Neural progenitor cell (in vitro differentiated cells): ENCODE results near the gene ZDHHC8. TPM values are rescaled to one million over a fixed set of nuclear protein-coding genes. Genes with fewer than 3 reads are reported as not detected.
A peak's percentile ranks its signal among the peaks of the same experiment; 100 is the strongest.

ENCODE experiments used
- DNase-seq: peaks from one replicate; pipeline ENCODE4 v3.0.0-alpha.2; 2016; ENCODE audit warnings: low spot score
- H2AFZ ChIP-seq: fragments of 200-600 bp; sonication (generic); replicated peaks from 2 replicates; pipeline ENCODE4 v1.6.1; 2016; ENCODE audit warnings: antibody characterized with exemption
- H3F3A ChIP-seq: fragments of 200-600 bp; sonication (generic); 2 replicates; pipeline ENCODE4 v1.6.1; 2016; ENCODE audit warnings: antibody characterized with exemption, low read depth
- H3K27ac ChIP-seq: fragments of 200-600 bp; sonication (generic); 2 replicates; pipeline ENCODE4 v1.5.1; 2016; ENCODE audit warnings: mild to moderate bottlenecking
- H3K27me3 ChIP-seq: fragments of 200-600 bp; sonication (generic); 2 replicates; pipeline ENCODE4 v1.6.1; 2016; ENCODE audit warnings: mild to moderate bottlenecking, moderate library complexity
- H3K36me3 ChIP-seq: fragments of 200-600 bp; sonication (generic); 2 replicates; pipeline ENCODE4 v1.5.1; 2016
- H3K4me1 ChIP-seq: fragments of 200-600 bp; sonication (generic); 2 replicates; pipeline ENCODE4 v1.6.1; 2016; ENCODE audit warnings: mixed run types
- H3K4me2 ChIP-seq: fragments of 200-600 bp; sonication (generic); 2 replicates; pipeline ENCODE4 v1.6.1; 2016
- H3K4me3 ChIP-seq: fragments of 200-600 bp; sonication (generic); 2 replicates; pipeline ENCODE4 v1.5.1; 2016
- H3K79me2 ChIP-seq: fragments of 200-600 bp; sonication (generic); 2 replicates; pipeline ENCODE4 v1.6.1; 2016; ENCODE audit warnings: low read depth
- H3K9ac ChIP-seq: fragments of 200-600 bp; sonication (generic); 2 replicates; pipeline ENCODE4 v1.6.1; 2016
- H3K9me3 ChIP-seq: fragments of 200-600 bp; sonication (generic); 2 replicates; pipeline ENCODE4 v1.5.1; 2016; ENCODE audit warnings: low read depth
- H4K20me1 ChIP-seq: fragments of 200-600 bp; sonication (generic); 2 replicates; pipeline ENCODE4 v1.6.1; 2016; ENCODE audit warnings: low read depth
- H3K27ac Mint-ChIP-seq: 3 replicates; pipeline ENCODE4 v1.8.0; 2021; ENCODE audit warnings: mixed read lengths
- H3K27me3 Mint-ChIP-seq: 2 replicates; pipeline ENCODE4 v1.8.0; 2022; ENCODE audit warnings: low read depth, mild to moderate bottlenecking, inconsistent platforms, moderate library complexity, mixed read lengths; ENCODE audit not compliant: insufficient read depth
- H3K36me3 Mint-ChIP-seq: 3 replicates; pipeline ENCODE4 v1.8.0; 2021; ENCODE audit warnings: mixed read lengths
- H3K4me1 Mint-ChIP-seq: 3 replicates; pipeline ENCODE4 v1.8.0; 2021; ENCODE audit warnings: mixed read lengths
- H3K4me3 Mint-ChIP-seq: 3 replicates; pipeline ENCODE4 v1.8.0; 2021; ENCODE audit warnings: mild to moderate bottlenecking, moderate library complexity, mixed read lengths
- H3K9me3 Mint-ChIP-seq: 3 replicates; pipeline ENCODE4 v1.8.0; 2020; ENCODE audit warnings: mixed read lengths
- EZH2 ChIP-seq: fragments of 200-600 bp; sonication (generic); IDR thresholded peaks from 2 replicates; pipeline ENCODE4 v1.6.1; 2017; ENCODE audit warnings: antibody characterized with exemption, mild to moderate bottlenecking, moderate library complexity
- EZH2phosphoT487 ChIP-seq: fragments of 200-600 bp; sonication (generic); IDR thresholded peaks from 2 replicates; pipeline ENCODE4 v1.6.1; 2017; ENCODE audit warnings: antibody characterized with exemption
- total RNA-seq: library from RNA; depleted of rRNA; stranded (reverse); fragments of >200 nt; gene quantifications from 2 replicates; pipeline ENCODE4 v1.2.3, GENCODE V29; 2015; ENCODE audit warnings: low replicate concordance
- TF ChIP-seq, protein P1 (sequence below): fragments of 200-600 bp; sonication (generic); IDR thresholded peaks from 2 replicates; pipeline ENCODE4 v1.5.1; 2017; ENCODE audit warnings: antibody characterized with exemption, mild to moderate bottlenecking

ZDHHC8 gene
- total RNA-seq, 1 donor from 2014 or later: 7.1 TPM

DNA sequence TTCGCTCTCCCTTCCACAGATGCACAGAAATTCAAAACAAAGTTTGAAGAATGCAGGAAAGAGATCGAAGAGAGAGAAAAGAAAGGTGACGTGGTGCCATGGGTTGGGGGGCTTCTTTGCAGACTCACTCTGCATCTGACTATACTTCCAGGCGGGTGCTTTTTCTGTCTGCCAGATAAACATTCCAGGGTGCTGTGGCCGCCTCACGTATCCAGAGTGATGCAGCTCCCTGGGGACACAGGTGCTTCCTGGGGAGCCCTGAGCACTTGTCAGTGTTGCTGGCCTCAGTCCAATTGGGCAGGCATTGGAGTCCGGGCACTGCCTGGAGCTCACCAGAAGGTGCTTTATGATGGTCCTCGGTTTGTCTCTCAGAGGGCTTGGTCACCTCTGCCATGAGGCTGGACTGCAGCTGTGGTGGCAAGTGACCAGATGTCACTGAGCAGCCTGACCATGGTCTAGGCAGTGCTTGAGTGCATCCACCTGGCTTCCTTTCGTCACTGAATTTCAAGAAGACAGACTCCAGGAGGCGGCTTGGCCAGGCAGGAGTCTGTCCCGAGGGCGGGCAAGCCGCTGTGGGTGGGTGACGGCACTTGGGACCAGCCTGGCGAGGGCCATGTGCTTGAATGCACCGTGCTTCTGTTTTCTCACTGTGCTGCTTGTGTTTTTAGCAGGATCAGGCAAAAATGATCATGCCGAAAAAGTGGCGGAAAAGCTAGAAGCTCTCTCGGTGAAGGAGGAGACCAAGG lies 5.1 kb upstream of the ZDHHC8 start:
- no peak overlapping the region for H3K27ac Mint-ChIP-seq
- no peak overlapping the region for H3K9ac ChIP-seq
- no peak overlapping the region for H3K4me3 ChIP-seq
- H3K27me3 ChIP-seq: no peaks in the 10 kb centered on the region
- no peaks in the 10 kb centered on the region for H3K4me1 ChIP-seq
- TF ChIP-seq EZH2 (no peak), EZH2phosphoT487 (no peak)
- TF ChIP-seq, protein P1, sequence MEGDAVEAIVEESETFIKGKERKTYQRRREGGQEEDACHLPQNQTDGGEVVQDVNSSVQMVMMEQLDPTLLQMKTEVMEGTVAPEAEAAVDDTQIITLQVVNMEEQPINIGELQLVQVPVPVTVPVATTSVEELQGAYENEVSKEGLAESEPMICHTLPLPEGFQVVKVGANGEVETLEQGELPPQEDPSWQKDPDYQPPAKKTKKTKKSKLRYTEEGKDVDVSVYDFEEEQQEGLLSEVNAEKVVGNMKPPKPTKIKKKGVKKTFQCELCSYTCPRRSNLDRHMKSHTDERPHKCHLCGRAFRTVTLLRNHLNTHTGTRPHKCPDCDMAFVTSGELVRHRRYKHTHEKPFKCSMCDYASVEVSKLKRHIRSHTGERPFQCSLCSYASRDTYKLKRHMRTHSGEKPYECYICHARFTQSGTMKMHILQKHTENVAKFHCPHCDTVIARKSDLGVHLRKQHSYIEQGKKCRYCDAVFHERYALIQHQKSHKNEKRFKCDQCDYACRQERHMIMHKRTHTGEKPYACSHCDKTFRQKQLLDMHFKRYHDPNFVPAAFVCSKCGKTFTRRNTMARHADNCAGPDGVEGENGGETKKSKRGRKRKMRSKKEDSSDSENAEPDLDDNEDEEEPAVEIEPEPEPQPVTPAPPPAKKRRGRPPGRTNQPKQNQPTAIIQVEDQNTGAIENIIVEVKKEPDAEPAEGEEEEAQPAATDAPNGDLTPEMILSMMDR: no peak
- H3K4me1 Mint-ChIP-seq: peaks cover 4% of the 10 kb centered on the region
- peaks cover 5% of the 10 kb centered on the region for H3K27me3 Mint-ChIP-seq
- no peaks in the 10 kb centered on the region for H3K9me3 Mint-ChIP-seq
- DNase-seq: no peak
- no peaks in the 10 kb centered on the region for H3K36me3 ChIP-seq
- peaks cover 69% of the 10 kb centered on the region for H3F3A ChIP-seq
- no peaks in the 10 kb centered on the region for H3K9me3 ChIP-seq
- H3K27ac ChIP-seq: no peak overlapping the region
- peaks cover 33% of the 10 kb centered on the region for H3K79me2 ChIP-seq
- H3K4me2 ChIP-seq: no peak overlapping the region
- H3K36me3 Mint-ChIP-seq: peaks cover 13% of the 10 kb centered on the region
- H3K4me3 Mint-ChIP-seq: no peak overlapping the region
- H4K20me1 ChIP-seq: peaks cover 69% of the 10 kb centered on the region
- H2AFZ ChIP-seq: no peak overlapping the region

GRCh38 chr22:20127318-20127868 lies 4.2 kb upstream of the ZDHHC8 start:
- Histone ChIP-seq H3K27me3 (no peaks in the 10 kb centered on the region), H3K9me3 (no peaks in the 10 kb centered on the region), H2AFZ (no peak overlapping the region), H3K4me2 (no peak overlapping the region), H3K9ac (no peak overlapping the region), H4K20me1 (peaks cover 64% of the 10 kb centered on the region), H3K36me3 (no peaks in the 10 kb centered on the region), H3K4me3 (no peak overlapping the region), H3K79me2 (peaks cover 28% of the 10 kb centered on the region), H3K27ac (peak overlapping the region; percentile 63), H3F3A (peaks cover 61% of the 10 kb centered on the region), H3K4me1 (peaks cover 2% of the 10 kb centered on the region)
- no peak for DNase-seq
- no peaks in the 10 kb centered on the region for H3K9me3 Mint-ChIP-seq
- TF ChIP-seq, protein P1: no peak
- no peak for TF ChIP-seq EZH2phosphoT487
- peaks cover 5% of the 10 kb centered on the region for H3K27me3 Mint-ChIP-seq
- H3K4me1 Mint-ChIP-seq: peaks cover 4% of the 10 kb centered on the region
- no peak overlapping the region for H3K27ac Mint-ChIP-seq
- no peak overlapping the region for H3K4me3 Mint-ChIP-seq
- peaks cover 13% of the 10 kb centered on the region for H3K36me3 Mint-ChIP-seq

DNA sequence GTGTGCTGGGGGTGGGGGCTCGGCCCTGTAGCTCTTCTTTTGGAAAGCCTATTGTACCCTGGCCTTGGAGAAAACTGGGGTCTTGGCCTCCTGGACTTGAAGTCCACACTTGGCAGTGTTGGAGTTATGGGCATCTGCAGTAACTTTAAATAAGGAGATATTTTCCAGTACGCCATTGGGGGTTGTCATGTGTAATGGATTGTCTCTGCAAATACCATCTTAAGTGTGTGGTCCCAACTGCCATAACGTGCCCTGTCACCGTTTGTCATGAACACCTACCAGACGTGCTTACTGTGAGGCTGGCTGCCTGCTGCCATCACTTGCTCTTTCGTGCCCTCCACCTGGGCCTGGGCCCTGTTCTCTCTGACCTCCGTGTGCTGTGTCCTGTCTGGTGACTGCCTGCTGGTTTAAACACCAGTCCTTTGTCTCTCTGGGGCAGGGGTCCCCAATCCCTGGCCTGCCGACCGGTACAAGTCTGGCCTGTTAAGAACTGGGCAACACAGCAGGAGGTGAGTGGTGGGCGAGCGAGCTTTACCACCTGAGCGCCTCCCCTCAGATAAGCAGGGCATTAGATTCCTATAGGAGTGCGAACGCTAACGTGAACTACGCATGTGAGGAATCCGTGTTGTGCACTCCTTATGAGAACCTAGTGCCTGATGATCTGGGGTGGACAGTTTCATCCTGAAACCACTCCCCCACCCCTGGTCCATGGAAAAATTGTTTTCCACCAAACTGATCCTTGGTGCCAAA lies 3.6 kb upstream of the ZDHHC8 start:
- peaks cover 61% of the 10 kb centered on the region for H3F3A ChIP-seq
- no peaks in the 10 kb centered on the region for H3K36me3 ChIP-seq
- no peak for DNase-seq
- peaks cover 5% of the 10 kb centered on the region for H3K27me3 Mint-ChIP-seq
- H3K4me3 ChIP-seq: no peak overlapping the region
- no peak overlapping the region for H3K4me2 ChIP-seq
- H4K20me1 ChIP-seq: peaks cover 67% of the 10 kb centered on the region
- H2AFZ ChIP-seq: no peak overlapping the region
- H3K9me3 ChIP-seq: no peaks in the 10 kb centered on the region
- H3K4me1 ChIP-seq: peaks cover 8% of the 10 kb centered on the region
- H3K27ac ChIP-seq: peak overlapping the region; percentile 63
- no peak overlapping the region for H3K9ac ChIP-seq
- no peaks in the 10 kb centered on the region for H3K9me3 Mint-ChIP-seq
- TF ChIP-seq, protein P1: no peak
- TF ChIP-seq EZH2phosphoT487 (no peak), EZH2 (no peak)
- peaks cover 28% of the 10 kb centered on the region for H3K79me2 ChIP-seq
- H3K4me1 Mint-ChIP-seq: peaks cover 9% of the 10 kb centered on the region
- peaks cover 13% of the 10 kb centered on the region for H3K36me3 Mint-ChIP-seq
- H3K27ac Mint-ChIP-seq: no peak overlapping the region
- no peak overlapping the region for H3K4me3 Mint-ChIP-seq
- no peaks in the 10 kb centered on the region for H3K27me3 ChIP-seq
